ENCODE data around the gene ASXL1.

ASXL1 gene

DNA sequence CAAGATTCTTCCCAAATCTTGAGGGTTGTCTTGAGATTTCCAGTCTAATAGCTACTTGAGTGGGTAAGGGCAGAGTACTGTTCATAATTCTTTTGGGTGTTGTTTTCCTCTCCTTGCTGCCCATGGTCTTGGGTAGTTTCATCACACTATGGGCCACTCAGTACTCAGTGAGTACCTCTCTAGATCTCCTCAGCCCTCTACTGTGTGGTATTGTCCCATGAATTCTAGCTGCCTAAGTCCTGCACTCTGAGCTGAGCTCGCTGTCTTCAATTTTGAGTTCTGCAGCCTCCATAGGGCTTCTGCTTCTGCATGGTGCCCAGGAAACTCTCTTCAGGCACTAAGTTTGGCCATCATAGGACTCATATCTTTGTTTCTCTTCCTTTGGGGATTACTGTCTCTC, 42.3 kb downstream of the ASXL1 start:
- TF ChIP-seq ZNF70 (CRISPR knock-in tag; IDR thresholded peaks at IDR 0.05), result no peak
- no peak for TF ChIP-seq CSDC2 (CRISPR knock-in tag; IDR thresholded peaks at IDR 0.05)
- TF ChIP-seq, protein P1, sequence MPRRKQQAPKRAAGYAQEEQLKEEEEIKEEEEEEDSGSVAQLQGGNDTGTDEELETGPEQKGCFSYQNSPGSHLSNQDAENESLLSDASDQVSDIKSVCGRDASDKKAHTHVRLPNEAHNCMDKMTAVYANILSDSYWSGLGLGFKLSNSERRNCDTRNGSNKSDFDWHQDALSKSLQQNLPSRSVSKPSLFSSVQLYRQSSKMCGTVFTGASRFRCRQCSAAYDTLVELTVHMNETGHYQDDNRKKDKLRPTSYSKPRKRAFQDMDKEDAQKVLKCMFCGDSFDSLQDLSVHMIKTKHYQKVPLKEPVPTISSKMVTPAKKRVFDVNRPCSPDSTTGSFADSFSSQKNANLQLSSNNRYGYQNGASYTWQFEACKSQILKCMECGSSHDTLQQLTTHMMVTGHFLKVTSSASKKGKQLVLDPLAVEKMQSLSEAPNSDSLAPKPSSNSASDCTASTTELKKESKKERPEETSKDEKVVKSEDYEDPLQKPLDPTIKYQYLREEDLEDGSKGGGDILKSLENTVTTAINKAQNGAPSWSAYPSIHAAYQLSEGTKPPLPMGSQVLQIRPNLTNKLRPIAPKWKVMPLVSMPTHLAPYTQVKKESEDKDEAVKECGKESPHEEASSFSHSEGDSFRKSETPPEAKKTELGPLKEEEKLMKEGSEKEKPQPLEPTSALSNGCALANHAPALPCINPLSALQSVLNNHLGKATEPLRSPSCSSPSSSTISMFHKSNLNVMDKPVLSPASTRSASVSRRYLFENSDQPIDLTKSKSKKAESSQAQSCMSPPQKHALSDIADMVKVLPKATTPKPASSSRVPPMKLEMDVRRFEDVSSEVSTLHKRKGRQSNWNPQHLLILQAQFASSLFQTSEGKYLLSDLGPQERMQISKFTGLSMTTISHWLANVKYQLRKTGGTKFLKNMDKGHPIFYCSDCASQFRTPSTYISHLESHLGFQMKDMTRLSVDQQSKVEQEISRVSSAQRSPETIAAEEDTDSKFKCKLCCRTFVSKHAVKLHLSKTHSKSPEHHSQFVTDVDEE (CRISPR knock-in tag; IDR thresholded peaks at IDR 0.05), result no peak
- no peak for TF ChIP-seq TCF4 (CRISPR knock-in tag; IDR thresholded peaks at IDR 0.05; ENCODE audit: borderline replicate concordance)
- TF ChIP-seq TOX (CRISPR knock-in tag; IDR thresholded peaks at IDR 0.05; ENCODE audit: borderline replicate concordance), result no peak
- no peak for TF ChIP-seq ZNF565 (CRISPR knock-in tag; conservative IDR thresholded peaks at IDR 0.05; ENCODE audit: low read depth)
- TF ChIP-seq ESRRG (CRISPR knock-in tag; IDR thresholded peaks at IDR 0.05), result no peak
- TF ChIP-seq SNAI2 (CRISPR knock-in tag; IDR thresholded peaks at IDR 0.05), result no peak
- TF ChIP-seq, protein P2, sequence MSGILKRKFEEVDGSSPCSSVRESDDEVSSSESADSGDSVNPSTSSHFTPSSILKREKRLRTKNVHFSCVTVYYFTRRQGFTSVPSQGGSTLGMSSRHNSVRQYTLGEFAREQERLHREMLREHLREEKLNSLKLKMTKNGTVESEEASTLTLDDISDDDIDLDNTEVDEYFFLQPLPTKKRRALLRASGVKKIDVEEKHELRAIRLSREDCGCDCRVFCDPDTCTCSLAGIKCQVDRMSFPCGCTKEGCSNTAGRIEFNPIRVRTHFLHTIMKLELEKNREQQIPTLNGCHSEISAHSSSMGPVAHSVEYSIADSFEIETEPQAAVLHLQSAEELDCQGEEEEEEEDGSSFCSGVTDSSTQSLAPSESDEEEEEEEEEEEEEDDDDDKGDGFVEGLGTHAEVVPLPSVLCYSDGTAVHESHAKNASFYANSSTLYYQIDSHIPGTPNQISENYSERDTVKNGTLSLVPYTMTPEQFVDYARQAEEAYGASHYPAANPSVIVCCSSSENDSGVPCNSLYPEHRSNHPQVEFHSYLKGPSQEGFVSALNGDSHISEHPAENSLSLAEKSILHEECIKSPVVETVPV (CRISPR knock-in tag; IDR thresholded peaks at IDR 0.05), result no peak
- no peak for TF ChIP-seq ISL1 (CRISPR knock-in tag; IDR thresholded peaks at IDR 0.05)
- TF ChIP-seq BACH2 (CRISPR knock-in tag; IDR thresholded peaks at IDR 0.05; ENCODE audit: borderline replicate concordance), result no peak
- TF ChIP-seq, protein P3, sequence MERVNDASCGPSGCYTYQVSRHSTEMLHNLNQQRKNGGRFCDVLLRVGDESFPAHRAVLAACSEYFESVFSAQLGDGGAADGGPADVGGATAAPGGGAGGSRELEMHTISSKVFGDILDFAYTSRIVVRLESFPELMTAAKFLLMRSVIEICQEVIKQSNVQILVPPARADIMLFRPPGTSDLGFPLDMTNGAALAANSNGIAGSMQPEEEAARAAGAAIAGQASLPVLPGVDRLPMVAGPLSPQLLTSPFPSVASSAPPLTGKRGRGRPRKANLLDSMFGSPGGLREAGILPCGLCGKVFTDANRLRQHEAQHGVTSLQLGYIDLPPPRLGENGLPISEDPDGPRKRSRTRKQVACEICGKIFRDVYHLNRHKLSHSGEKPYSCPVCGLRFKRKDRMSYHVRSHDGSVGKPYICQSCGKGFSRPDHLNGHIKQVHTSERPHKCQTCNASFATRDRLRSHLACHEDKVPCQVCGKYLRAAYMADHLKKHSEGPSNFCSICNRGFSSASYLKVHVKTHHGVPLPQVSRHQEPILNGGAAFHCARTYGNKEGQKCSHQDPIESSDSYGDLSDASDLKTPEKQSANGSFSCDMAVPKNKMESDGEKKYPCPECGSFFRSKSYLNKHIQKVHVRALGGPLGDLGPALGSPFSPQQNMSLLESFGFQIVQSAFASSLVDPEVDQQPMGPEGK (CRISPR knock-in tag; IDR thresholded peaks at IDR 0.05; ENCODE audit: borderline replicate concordance), result no peak
- TF ChIP-seq, protein P4, sequence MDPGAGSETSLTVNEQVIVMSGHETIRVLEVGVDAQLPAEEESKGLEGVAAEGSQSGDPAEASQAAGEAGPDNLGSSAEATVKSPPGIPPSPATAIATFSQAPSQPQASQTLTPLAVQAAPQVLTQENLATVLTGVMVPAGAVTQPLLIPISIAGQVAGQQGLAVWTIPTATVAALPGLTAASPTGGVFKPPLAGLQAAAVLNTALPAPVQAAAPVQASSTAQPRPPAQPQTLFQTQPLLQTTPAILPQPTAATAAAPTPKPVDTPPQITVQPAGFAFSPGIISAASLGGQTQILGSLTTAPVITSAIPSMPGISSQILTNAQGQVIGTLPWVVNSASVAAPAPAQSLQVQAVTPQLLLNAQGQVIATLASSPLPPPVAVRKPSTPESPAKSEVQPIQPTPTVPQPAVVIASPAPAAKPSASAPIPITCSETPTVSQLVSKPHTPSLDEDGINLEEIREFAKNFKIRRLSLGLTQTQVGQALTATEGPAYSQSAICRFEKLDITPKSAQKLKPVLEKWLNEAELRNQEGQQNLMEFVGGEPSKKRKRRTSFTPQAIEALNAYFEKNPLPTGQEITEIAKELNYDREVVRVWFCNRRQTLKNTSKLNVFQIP (CRISPR knock-in tag; IDR thresholded peaks at IDR 0.05; ENCODE audit: borderline replicate concordance, low read depth), result no peak
- no peak for TF ChIP-seq RARB (CRISPR knock-in tag; IDR thresholded peaks at IDR 0.05)
- ATAC-seq, result no peak

DNA sequence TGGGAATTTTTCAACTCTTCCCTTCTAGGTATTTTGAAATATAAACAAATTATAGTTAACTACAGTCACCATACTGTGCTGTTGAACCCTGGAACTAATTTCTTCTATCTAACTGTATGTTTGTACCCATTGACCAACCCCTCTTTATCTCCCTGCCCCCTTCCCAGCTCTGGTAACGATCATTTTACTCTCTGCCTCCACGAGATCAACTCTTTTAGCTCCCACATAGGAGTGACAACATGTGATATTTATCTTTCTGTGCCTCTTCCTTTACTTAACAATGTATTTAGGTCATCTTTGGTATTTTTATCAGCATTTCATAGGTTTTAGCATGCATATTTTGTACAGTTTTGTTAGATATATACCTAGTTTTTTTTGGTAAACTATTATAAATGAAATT, 45.9 kb downstream of the ASXL1 start:
- TF ChIP-seq CSDC2 (CRISPR knock-in tag; IDR thresholded peaks at IDR 0.05) (no peak), ISL1 (CRISPR knock-in tag; IDR thresholded peaks at IDR 0.05) (no peak), ESRRG (CRISPR knock-in tag; IDR thresholded peaks at IDR 0.05) (no peak), ZC3H10 (CRISPR knock-in tag; IDR thresholded peaks at IDR 0.05) (no peak)
- TF ChIP-seq, protein P4 (CRISPR knock-in tag; IDR thresholded peaks at IDR 0.05; ENCODE audit: borderline replicate concordance, low read depth), result no peak
- ATAC-seq, result no peak

DNA sequence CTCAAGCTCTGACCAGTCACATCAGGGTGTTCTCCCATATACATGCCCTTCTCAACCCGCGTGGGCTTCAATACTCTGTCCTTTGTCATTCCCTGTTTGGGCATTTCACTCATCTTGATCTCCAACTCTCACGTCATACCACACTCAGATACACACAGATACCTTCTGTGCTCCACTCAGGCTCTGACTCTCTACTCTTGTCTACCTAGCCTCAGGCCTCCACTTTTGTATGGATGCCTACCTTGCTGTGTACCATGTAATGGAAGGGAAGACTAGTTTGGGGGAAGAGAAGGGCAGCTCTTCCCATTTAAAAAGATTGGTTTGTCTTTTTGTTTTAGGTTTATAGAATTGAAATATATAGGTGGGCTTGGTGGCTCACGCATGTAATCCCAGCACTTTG, 48.6 kb downstream of the ASXL1 start:
- no peak for ATAC-seq
- no peak for TF ChIP-seq ISL1 (CRISPR knock-in tag; IDR thresholded peaks at IDR 0.05)
- TF ChIP-seq ZC3H10 (CRISPR knock-in tag; IDR thresholded peaks at IDR 0.05), result no peak
- no peak for TF ChIP-seq RARB (CRISPR knock-in tag; IDR thresholded peaks at IDR 0.05)
- no peak for TF ChIP-seq SNAI2 (CRISPR knock-in tag; IDR thresholded peaks at IDR 0.05)
- TF ChIP-seq ARNTL (CRISPR knock-in tag; IDR thresholded peaks at IDR 0.05; ENCODE audit: borderline replicate concordance, low read depth), result no peak
- TF ChIP-seq ESRRG (CRISPR knock-in tag; IDR thresholded peaks at IDR 0.05), result no peak
- TF ChIP-seq ZNF565 (CRISPR knock-in tag; conservative IDR thresholded peaks at IDR 0.05; ENCODE audit: low read depth), result no peak
- TF ChIP-seq, protein P4 (CRISPR knock-in tag; IDR thresholded peaks at IDR 0.05; ENCODE audit: borderline replicate concordance, low read depth), result no peak
- TF ChIP-seq, protein P5, sequence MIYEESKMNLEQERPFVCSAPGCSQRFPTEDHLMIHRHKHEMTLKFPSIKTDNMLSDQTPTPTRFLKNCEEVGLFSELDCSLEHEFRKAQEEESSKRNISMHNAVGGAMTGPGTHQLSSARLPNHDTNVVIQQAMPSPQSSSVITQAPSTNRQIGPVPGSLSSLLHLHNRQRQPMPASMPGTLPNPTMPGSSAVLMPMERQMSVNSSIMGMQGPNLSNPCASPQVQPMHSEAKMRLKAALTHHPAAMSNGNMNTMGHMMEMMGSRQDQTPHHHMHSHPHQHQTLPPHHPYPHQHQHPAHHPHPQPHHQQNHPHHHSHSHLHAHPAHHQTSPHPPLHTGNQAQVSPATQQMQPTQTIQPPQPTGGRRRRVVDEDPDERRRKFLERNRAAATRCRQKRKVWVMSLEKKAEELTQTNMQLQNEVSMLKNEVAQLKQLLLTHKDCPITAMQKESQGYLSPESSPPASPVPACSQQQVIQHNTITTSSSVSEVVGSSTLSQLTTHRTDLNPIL (CRISPR knock-in tag; IDR thresholded peaks at IDR 0.05; ENCODE audit: low read depth), result no peak
- TF ChIP-seq GLIS3 (CRISPR knock-in tag; IDR thresholded peaks at IDR 0.05), result no peak
- TF ChIP-seq, protein P3 (CRISPR knock-in tag; IDR thresholded peaks at IDR 0.05; ENCODE audit: borderline replicate concordance), result no peak
- no peak for TF ChIP-seq OSR1 (CRISPR knock-in tag; IDR thresholded peaks at IDR 0.05)
